Lower leg skin (tissue), 4 donors: Measurements from ENCODE around the gene PPP3R1. TPM values are rescaled to one million over a fixed set of nuclear protein-coding genes. Genes with fewer than 3 reads are reported as not detected.

ENCODE experiments used
- DNase-seq, 2 donors: peaks; one replicate each; pipeline ENCODE4 v3.0.0-alpha.2; 2019; ENCODE audit warnings: low spot score in 2 of 2
- H3K4me3 ChIP-seq: fragments of 200-600 bp; sonication (generic); 2 replicates; pipeline ENCODE4 v1.5.1; 2017; ENCODE audit warnings: mild to moderate bottlenecking, low read depth; ENCODE audit not compliant: poor library complexity, severe bottlenecking
- CTCF ChIP-seq, 3 donors: fragments of 450-650 bp; IDR thresholded peaks; one replicate each; pipeline ENCODE4 v1.5.1; 2016; ENCODE audit warnings: antibody characterized with exemption in 3 of 3, mild to moderate bottlenecking in 3 of 3, moderate library complexity in 2 of 3
- POLR2A ChIP-seq, 2 donors: fragments of 450-650 bp; IDR thresholded peaks; one replicate each; pipeline ENCODE4 v1.6.1; 2016 to 2017; ENCODE audit warnings: antibody characterized with exemption in 2 of 2, mild to moderate bottlenecking in 1 of 2, moderate library complexity in 1 of 2
- WGBS, 2 donors: methylation state at CpG; one replicate each; pipeline ENCODE4 v1.1.5; 2018; 5-methylcytosine and 5-hydroxymethylcytosine counted together
- intact Hi-C: fragments of 100-400 bp; cut with DNase I; formaldehyde crosslinking; loops from one replicate; pipeline ENCODE4 v1.15.0; 2023; ENCODE audit warnings: low total_unique reads
- total RNA-seq, 4 donors: library from RNA; depleted of rRNA; stranded (reverse); fragments of >200 nt; gene quantifications; one replicate each; pipeline ENCODE4 v1.1.0, GENCODE V29; 2016

PPP3R1 gene
- total RNA-seq, 4 donors from 2014 or later: 31.0 to 42.4 (median 34.7) TPM

GRCh38 chr2:68193144-68193543 lies 59.2 kb downstream of the PPP3R1 start:
- TF ChIP-seq POLR2A (IDR thresholded peaks at IDR 0.05): no peak
- TF ChIP-seq CTCF (IDR thresholded peaks at IDR 0.05): no peak
- H3K4me3 ChIP-seq: no peak overlapping the region
- intact Hi-C loops: no loop called here
- WGBS, 2 donors: 59 to 60% methylated on average over 3 of the region's 3 CpGs
- no peak for DNase-seq

GRCh38 chr2:68190991-68191731 lies 61.2 kb downstream of the PPP3R1 start:
- TF ChIP-seq POLR2A (IDR thresholded peaks at IDR 0.05) (no peak), CTCF (IDR thresholded peaks at IDR 0.05) (no peak)
- DNase-seq: no peak
- intact Hi-C loops: no loop called here
- no peak overlapping the region for H3K4me3 ChIP-seq
- 42 to 44% methylated on average over 3 of the region's 3 CpGs for whole genome bisulfite sequencing, 2 donors

- no peak for TF ChIP-seq POLR2A (IDR thresholded peaks at IDR 0.05)
- TF ChIP-seq CTCF (IDR thresholded peaks at IDR 0.05): no peak
- intact Hi-C loops: no loop called here
- WGBS, 2 donors: 87 to 92% methylated on average over 15 of the region's 15 CpGs
- H3K4me3 ChIP-seq: no peak overlapping the region
- no peak for DNase-seq
Measured at GRCh38 chr2:68189991-68190784, 62.1 kb downstream of the PPP3R1 start.

GRCh38 chr2:68188831-68189230 lies 63.5 kb downstream of the PPP3R1 start:
- DNase-seq: no peak
- 74 to 79% methylated on average over 5 of the region's 5 CpGs for WGBS, 2 donors
- intact Hi-C loops: no loop called here
- H3K4me3 ChIP-seq: no peak overlapping the region
- TF ChIP-seq POLR2A (IDR thresholded peaks at IDR 0.05) (no peak), CTCF (IDR thresholded peaks at IDR 0.05) (no peak)

- TF ChIP-seq POLR2A (IDR thresholded peaks at IDR 0.05) (no peak), CTCF (IDR thresholded peaks at IDR 0.05) (no peak)
- no peak overlapping the region for H3K4me3 ChIP-seq
- intact Hi-C loops: no loop called here
- no peak for DNase-seq
- 56 to 60% methylated on average over 1 of the region's 1 CpG for WGBS, 2 donors
Measured at GRCh38 chr2:68187329-68187728, 65.0 kb downstream of the PPP3R1 start.
